GM13977 (cell line): ENCODE results near the gene DOCK10.

Source experiments
- DNase-seq: peaks from one replicate; pipeline ENCODE4 v3.0.0; 2012; ENCODE audit warnings: low spot score
- in situ Hi-C: fragments of 300-500 bp; cut with MboI; formaldehyde crosslinking; loops from one replicate; pipeline ENCODE4 v1.12.0; 2022; ENCODE audit warnings: low sequenced_read_pairs, low pct_unique_long_range_greater_than_20kb, mixed read lengths, inconsistent platforms; ENCODE audit not compliant: unreplicated experiment
- TF ChIP-seq, protein P1 (sequence below): IDR thresholded peaks from 2 replicates; pipeline ENCODE4 v1.5.1; 2012; ENCODE audit warnings: mild to moderate bottlenecking, control low read depth; ENCODE audit not compliant: insufficient read depth; ENCODE audit errors: extremely low read depth, missing control alignments

Gene DOCK10

DNA sequence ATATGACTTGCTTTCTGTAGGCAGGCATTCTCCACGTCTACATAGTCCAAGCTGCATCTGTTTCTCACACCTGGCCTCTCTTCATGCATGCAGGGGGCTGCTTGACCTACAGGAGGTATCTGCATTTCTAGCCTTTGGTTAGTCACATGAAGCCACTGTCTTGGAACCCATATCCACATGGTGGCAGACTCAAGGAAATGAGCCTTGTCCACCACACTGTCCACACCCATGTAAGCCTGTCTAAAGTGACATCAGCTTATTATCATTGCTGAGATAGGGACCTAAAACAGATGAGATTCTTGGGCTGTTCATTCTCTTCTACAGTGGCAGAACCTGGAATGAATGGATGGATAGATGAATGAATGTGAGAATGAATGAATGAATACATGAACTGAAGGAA is 160.4 kb downstream of the DOCK10 start:
- no peak for DNase-seq
- in situ Hi-C loops, result no loop called here
- TF ChIP-seq, protein P1, sequence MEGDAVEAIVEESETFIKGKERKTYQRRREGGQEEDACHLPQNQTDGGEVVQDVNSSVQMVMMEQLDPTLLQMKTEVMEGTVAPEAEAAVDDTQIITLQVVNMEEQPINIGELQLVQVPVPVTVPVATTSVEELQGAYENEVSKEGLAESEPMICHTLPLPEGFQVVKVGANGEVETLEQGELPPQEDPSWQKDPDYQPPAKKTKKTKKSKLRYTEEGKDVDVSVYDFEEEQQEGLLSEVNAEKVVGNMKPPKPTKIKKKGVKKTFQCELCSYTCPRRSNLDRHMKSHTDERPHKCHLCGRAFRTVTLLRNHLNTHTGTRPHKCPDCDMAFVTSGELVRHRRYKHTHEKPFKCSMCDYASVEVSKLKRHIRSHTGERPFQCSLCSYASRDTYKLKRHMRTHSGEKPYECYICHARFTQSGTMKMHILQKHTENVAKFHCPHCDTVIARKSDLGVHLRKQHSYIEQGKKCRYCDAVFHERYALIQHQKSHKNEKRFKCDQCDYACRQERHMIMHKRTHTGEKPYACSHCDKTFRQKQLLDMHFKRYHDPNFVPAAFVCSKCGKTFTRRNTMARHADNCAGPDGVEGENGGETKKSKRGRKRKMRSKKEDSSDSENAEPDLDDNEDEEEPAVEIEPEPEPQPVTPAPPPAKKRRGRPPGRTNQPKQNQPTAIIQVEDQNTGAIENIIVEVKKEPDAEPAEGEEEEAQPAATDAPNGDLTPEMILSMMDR, result no peak

DNA sequence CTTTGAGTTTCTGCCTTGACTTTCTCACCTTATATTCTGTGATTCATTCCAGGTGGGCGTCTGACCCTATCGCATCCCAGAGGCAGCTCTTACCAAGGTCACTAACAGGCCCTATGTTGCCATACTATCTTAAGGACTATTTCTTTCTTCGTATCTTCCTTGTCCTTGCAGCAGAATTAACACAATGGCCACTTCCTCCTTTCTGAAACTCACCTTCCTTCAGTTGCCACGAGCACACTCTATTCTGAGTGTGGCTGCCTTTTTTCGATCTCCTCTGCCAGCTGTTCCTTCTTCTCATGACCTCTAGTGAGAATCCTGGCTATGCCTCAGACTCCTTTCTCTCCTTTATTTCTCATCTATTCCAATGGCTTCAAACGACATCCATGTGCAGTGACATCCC is 165.7 kb downstream of the DOCK10 start:
- TF ChIP-seq, protein P1, result no peak
- in situ Hi-C loops, result no loop called here
- no peak for DNase-seq

DNA sequence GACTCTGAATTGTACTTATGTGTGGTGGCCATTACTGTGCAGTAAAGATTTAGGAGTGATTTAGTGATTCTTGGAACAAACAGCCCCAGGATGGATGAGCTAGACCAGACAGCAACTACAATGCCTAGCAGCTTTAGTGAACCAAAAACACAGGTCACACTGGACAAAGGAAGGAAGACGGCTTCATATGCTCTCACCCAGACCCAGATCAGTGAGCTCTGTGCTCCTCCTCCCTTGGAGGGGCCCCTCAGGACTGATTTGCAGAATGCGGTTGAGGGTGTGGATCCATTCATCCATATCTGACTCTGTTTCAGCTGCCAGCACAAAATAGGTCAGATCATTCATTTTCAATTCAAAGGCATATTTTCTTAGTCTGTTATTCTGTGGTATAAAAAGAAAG is 166.4 kb downstream of the DOCK10 start:
- TF ChIP-seq, protein P1, result no peak
- no peak for DNase-seq
- in situ Hi-C loops, result no loop called here

DNA sequence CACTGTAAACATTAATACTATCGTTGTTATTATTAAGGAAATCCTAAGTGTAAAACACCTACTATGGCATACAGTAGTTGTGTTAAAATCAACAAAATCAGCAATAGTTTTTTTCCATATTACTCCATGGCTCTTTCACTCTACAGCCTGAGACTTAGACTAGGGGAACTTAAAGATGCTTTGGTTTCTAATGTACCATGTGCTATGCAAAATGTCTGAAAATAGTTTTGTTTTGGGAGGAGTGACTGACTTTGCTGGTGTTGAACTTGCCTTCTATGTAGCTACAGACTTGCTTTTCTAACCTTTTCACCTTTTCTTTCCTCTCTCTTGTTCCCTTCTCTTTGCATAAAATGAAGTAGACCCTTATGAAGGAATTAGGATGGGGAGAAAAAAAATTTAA is 167.1 kb downstream of the DOCK10 start:
- no peak for DNase-seq
- in situ Hi-C loops, result no loop called here
- TF ChIP-seq, protein P1, result no peak

DNA sequence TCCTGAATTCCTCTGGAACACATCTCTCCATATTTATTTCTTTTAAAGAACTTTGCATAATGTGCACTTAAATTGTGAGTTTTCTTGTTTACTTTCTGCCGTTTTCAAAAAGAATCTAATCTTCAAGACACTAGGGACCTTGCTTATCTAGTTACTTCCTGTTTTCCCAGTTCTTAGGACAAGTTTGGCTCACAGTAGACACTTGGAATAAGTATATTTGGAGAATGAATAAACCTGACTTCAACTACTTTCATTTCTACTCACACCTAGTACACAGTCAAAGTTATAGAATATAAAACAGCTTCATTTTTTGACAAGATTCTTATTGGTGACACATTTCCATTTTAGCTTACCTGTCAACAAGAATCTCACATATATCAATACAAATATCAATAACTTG is 170.5 kb downstream of the DOCK10 start:
- DNase-seq, result no peak
- in situ Hi-C loops, result no loop called here
- TF ChIP-seq, protein P1, result no peak

DNA sequence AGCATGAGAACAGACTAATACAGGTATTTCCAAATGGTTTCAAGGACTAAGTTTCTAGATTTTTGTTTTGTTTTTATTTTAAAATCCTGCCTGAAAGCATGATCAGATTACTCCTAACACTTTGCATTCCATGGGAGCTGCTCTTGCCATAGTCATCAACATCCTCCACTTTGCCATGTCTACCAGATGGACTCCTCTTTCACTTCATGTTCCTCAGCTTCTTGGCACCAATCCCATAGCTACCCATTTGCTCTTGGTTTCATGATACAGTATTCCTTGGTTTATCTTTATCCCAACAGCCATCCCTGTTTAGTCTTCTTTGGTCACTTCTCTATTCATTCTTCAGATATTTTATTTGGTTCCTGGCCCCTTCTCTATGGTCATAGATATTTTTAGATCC is 171.9 kb downstream of the DOCK10 start:
- TF ChIP-seq, protein P1, result no peak
- in situ Hi-C loops, result no loop called here
- no peak for DNase-seq

DNA sequence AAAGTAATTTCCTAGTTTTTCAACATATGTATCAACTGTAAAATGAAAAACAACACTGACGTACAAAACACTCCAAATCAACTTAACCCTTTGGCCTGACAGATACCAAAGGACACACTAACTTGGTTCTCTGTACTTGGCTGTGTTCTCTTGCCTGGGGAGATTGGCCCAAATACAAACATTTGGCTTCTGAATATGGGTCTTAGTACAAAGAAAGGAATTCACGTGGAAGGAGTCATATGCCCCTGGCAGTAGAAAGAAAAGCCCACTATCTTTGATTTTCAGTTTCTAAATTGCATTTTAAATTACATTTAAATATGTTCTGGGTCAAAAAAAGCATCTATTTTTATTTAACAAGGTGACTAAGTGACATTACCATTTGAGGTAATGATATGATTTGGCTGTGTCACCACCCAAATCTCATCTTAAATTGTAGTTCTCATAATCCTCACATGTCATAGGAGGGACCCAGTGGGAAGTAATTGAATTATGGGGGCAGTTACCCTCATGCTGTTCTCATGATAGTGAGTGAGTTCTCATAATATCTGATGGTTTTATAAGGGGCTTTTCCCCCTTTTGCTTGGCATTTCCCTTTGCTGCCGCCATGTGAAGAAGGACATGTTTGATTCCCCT is 172.6 kb downstream of the DOCK10 start:
- TF ChIP-seq, protein P1, result no peak
- DNase-seq, result no peak
- in situ Hi-C loops, result no loop called here
